IMR-90 (cell line): Measurements from ENCODE around the gene MYOCD. TPM values are rescaled to one million over a fixed set of nuclear protein-coding genes. Genes with fewer than 3 reads are reported as not detected.

Source experiments
- ATAC-seq: fragments of 200-7000 bp; cut with Tn5 transposase; 2 replicates; pipeline ENCODE4 v1.9.1; 2020; ENCODE audit warnings: low read depth, mild to moderate bottlenecking, moderate library complexity
- Bru-seq: library from RNA; stranded (reverse); fragments of 400-500 nt; gene quantifications from one replicate; lab custom pipeline; 2021; lab: Mats Ljungman, UMichigan
- BruChase-seq, 2 experiments: library from RNA; stranded (reverse); fragments of 400-500 nt; gene quantifications; one replicate each; lab custom pipeline; 2021; lab: Mats Ljungman, UMichigan
- BruUV-seq: library from RNA; stranded (reverse); fragments of 400-500 nt; replicated peaks from 2 replicates; lab custom pipeline; 2021; lab: Mats Ljungman, UMichigan
- CTCF ChIA-PET: fragments of 300-600 bp; formaldehyde crosslinking; extraction: SDS; loops from one replicate; lab custom pipeline; 2021; ENCODE audit warnings: antibody characterized with exemption; lab: Yijun Ruan, JAX
- POLR2A ChIA-PET: fragments of 300-600 bp; sonication (Branson Sonifier 250); formaldehyde crosslinking; loops from one replicate; lab custom pipeline; 2022; ENCODE audit warnings: antibody characterized with exemption; ENCODE audit not compliant: unreplicated experiment; lab: Charles Lee
- DNase-seq: peaks from one replicate; pipeline ENCODE4 v3.0.0; 2013
- H2AFZ ChIP-seq: replicated peaks from 2 replicates; pipeline ENCODE3; 2013; ENCODE audit warnings: low read length, mild to moderate bottlenecking; ENCODE audit not compliant: poor library complexity
- H2AK5ac ChIP-seq: 2 replicates; pipeline ENCODE4 v1.6.1; 2013; ENCODE audit warnings: low read depth, low read length, inconsistent platforms
- H2AK9ac ChIP-seq: replicated peaks from 2 replicates; pipeline ENCODE3; 2013; ENCODE audit warnings: mild to moderate bottlenecking, low read depth, low read length, moderate library complexity; ENCODE audit not compliant: poor library complexity
- H2BK120ac ChIP-seq: 2 replicates; pipeline ENCODE4 v1.6.1; 2013; ENCODE audit warnings: low read depth, low read length, inconsistent platforms
- H2BK15ac ChIP-seq: 3 replicates; pipeline ENCODE4 v1.6.1; 2013; ENCODE audit warnings: low read depth, low read length, inconsistent platforms
- H2BK20ac ChIP-seq: 2 replicates; pipeline ENCODE4 v1.6.1; 2013; ENCODE audit warnings: low read depth, mild to moderate bottlenecking, inconsistent platforms, low read length, moderate library complexity
- H2BK5ac ChIP-seq: 2 replicates; pipeline ENCODE4 v1.6.1; 2013; ENCODE audit warnings: mild to moderate bottlenecking, low read depth, low read length, inconsistent platforms; ENCODE audit not compliant: poor library complexity, severe bottlenecking
- H3K14ac ChIP-seq: replicated peaks from 2 replicates; pipeline ENCODE4 v1.6.1; 2013; ENCODE audit warnings: low read depth, low read length, inconsistent platforms
- H3K18ac ChIP-seq: 2 replicates; pipeline ENCODE4 v1.6.1; 2013; ENCODE audit warnings: low read depth, low read length, control low read depth
- H3K23ac ChIP-seq: 2 replicates; pipeline ENCODE4 v1.6.1; 2013; ENCODE audit warnings: low read depth, low read length, inconsistent platforms
- H3K27ac ChIP-seq: 2 replicates; pipeline ENCODE4 v1.5.1; 2013; ENCODE audit warnings: mild to moderate bottlenecking, control low read depth, low read length; ENCODE audit not compliant: insufficient read depth
- H3K27me3 ChIP-seq: 2 replicates; pipeline ENCODE4 v1.6.1; 2013; ENCODE audit warnings: low read length; ENCODE audit not compliant: control insufficient read depth, insufficient read depth
- H3K36me3 ChIP-seq: 2 replicates; pipeline ENCODE4 v1.6.1; 2013; ENCODE audit warnings: low read length, mixed read lengths; ENCODE audit not compliant: control insufficient read depth, insufficient read depth
- H3K4ac ChIP-seq: 2 replicates; pipeline ENCODE4 v1.6.1; 2013; ENCODE audit warnings: low read depth, low read length, inconsistent platforms
- H3K4me1 ChIP-seq: 2 replicates; pipeline ENCODE4 v1.6.1; 2013; ENCODE audit warnings: low read length, mixed read lengths; ENCODE audit not compliant: control insufficient read depth, insufficient read depth
- H3K4me2 ChIP-seq: 2 replicates; pipeline ENCODE4 v1.6.1; 2013; ENCODE audit warnings: low read depth, mild to moderate bottlenecking, control low read depth, low read length, moderate library complexity
- H3K4me3 ChIP-seq: 2 replicates; pipeline ENCODE4 v1.5.1; 2013; ENCODE audit warnings: low read depth, mild to moderate bottlenecking, control low read depth, low read length, moderate library complexity; ENCODE audit not compliant: insufficient read depth
- H3K56ac ChIP-seq: 2 replicates; pipeline ENCODE4 v1.6.1; 2013; ENCODE audit warnings: low read length, inconsistent platforms; ENCODE audit not compliant: insufficient read depth; ENCODE audit errors: extremely low read depth
- H3K79me1 ChIP-seq, 2 experiments: 2 replicates each; pipeline ENCODE4 v1.6.1; 2013; ENCODE audit warnings: low read length in 2 of 2, inconsistent platforms in 1 of 2, low read depth in 1 of 2
- H3K9ac ChIP-seq: 2 replicates; pipeline ENCODE4 v1.6.1; 2013; ENCODE audit warnings: low read depth, low read length, control low read depth
- H3K9me1 ChIP-seq: 2 replicates; pipeline ENCODE4 v1.6.1; 2013; ENCODE audit warnings: low read length, inconsistent platforms; ENCODE audit not compliant: insufficient read depth
- H3K9me3 ChIP-seq: 2 replicates; pipeline ENCODE4 v1.6.1; 2013; ENCODE audit warnings: low read length; ENCODE audit not compliant: control insufficient read depth, insufficient read depth
- H4K20me1 ChIP-seq: 2 replicates; pipeline ENCODE4 v1.6.1; 2013; ENCODE audit warnings: low read length, inconsistent platforms; ENCODE audit not compliant: insufficient read depth
- H4K5ac ChIP-seq: 2 replicates; pipeline ENCODE4 v1.6.1; 2013; ENCODE audit warnings: mild to moderate bottlenecking, low read depth, low read length, control low read depth
- H4K8ac ChIP-seq, 2 experiments: 2 replicates each; pipeline ENCODE4 v1.6.1; 2013; ENCODE audit warnings: low read depth in 2 of 2, low read length in 2 of 2, control low read depth in 1 of 2, inconsistent platforms in 1 of 2
- H4K91ac ChIP-seq: 2 replicates; pipeline ENCODE4 v1.6.1; 2013; ENCODE audit warnings: low read depth, low read length, inconsistent platforms; ENCODE audit not compliant: insufficient read depth
- CEBPB ChIP-seq: IDR thresholded peaks from 2 replicates; pipeline ENCODE4 v1.6.1; 2012; ENCODE audit warnings: low read depth, low read length, improper control_type of control experiment
- FOS ChIP-seq: fragments of 150-350 bp; IDR thresholded peaks from 2 replicates; pipeline ENCODE4 v1.6.1; 2016; ENCODE audit warnings: low read depth, low read length
- MXI1 ChIP-seq: IDR thresholded peaks from 2 replicates; pipeline ENCODE4 v1.6.1; 2012; ENCODE audit warnings: low read depth, mild to moderate bottlenecking, low read length, moderate library complexity, borderline replicate concordance
- RAD21 ChIP-seq: IDR thresholded peaks from 2 replicates; pipeline ENCODE4 v1.6.1; 2012; ENCODE audit warnings: low read length, improper control_type of control experiment
- RCOR1 ChIP-seq: IDR thresholded peaks from 2 replicates; pipeline ENCODE4 v1.6.1; 2012; ENCODE audit warnings: mild to moderate bottlenecking, low read length, improper control_type of control experiment; ENCODE audit not compliant: insufficient replicate concordance
- SMC3 ChIP-seq: fragments of 150-350 bp; IDR thresholded peaks from 2 replicates; pipeline ENCODE4 v1.6.1; 2016; ENCODE audit warnings: low read depth, mild to moderate bottlenecking, antibody characterized with exemption, low read length, moderate library complexity
- WGBS, 2 experiments: methylation state at CpG; one replicate each; pipeline versions ENCODE4 v1.1.5 to v1.1.7; 2013; ENCODE audit warnings: missing lambda C conversion rate in 2 of 2; ENCODE audit not compliant: insufficient read length in 1 of 2; ENCODE audit errors: extremely low coverage in 2 of 2; 5-methylcytosine and 5-hydroxymethylcytosine counted together
- dilution Hi-C: fragments of 300-500 bp; cut with HindIII; formaldehyde crosslinking; loops from one replicate; pipeline ENCODE4 v1.14.3; 2018; ENCODE audit warnings: low sequenced_read_pairs; ENCODE audit not compliant: unreplicated experiment
- in situ Hi-C: fragments of 300-500 bp; cut with MboI; formaldehyde crosslinking; loops from 3 replicates; pipeline ENCODE4 v1.14.3; 2019; ENCODE audit warnings: low sequenced_read_pairs, inconsistent platforms, mixed read lengths
- intact Hi-C: fragments of 100-400 bp; cut with micrococcal nuclease; formaldehyde crosslinking; loops from 2 replicates; pipeline ENCODE4 v1.10.0; 2022
- long read RNA-seq: library from polyadenylated mRNA; unstranded; transcript quantifications from one replicate; pipeline ENCODE4 v2.0.0, GENCODE V29; 2021; ENCODE audit not compliant: unreplicated experiment
- polyA plus RNA-seq, 3 experiments: library from polyadenylated mRNA; depleted of rRNA; stranded (reverse); fragments of >200 nt; gene quantifications; 2 replicates each; pipeline ENCODE4 v1.2.3, GENCODE V29; 2012; ENCODE audit warnings: low replicate concordance in 1 of 3
- total RNA-seq: library from RNA; depleted of rRNA; stranded (reverse); fragments of >200 nt; gene quantifications from 2 replicates; pipeline ENCODE4 v1.2.3, GENCODE V29; 2012; rRNA removed
- TF ChIP-seq, protein P1 (sequence below): conservative IDR thresholded peaks from 2 replicates; pipeline ENCODE4 v1.5.1; 2012; ENCODE audit warnings: mild to moderate bottlenecking, low read depth, low read length, improper control_type of control experiment

MYOCD gene, protein sequence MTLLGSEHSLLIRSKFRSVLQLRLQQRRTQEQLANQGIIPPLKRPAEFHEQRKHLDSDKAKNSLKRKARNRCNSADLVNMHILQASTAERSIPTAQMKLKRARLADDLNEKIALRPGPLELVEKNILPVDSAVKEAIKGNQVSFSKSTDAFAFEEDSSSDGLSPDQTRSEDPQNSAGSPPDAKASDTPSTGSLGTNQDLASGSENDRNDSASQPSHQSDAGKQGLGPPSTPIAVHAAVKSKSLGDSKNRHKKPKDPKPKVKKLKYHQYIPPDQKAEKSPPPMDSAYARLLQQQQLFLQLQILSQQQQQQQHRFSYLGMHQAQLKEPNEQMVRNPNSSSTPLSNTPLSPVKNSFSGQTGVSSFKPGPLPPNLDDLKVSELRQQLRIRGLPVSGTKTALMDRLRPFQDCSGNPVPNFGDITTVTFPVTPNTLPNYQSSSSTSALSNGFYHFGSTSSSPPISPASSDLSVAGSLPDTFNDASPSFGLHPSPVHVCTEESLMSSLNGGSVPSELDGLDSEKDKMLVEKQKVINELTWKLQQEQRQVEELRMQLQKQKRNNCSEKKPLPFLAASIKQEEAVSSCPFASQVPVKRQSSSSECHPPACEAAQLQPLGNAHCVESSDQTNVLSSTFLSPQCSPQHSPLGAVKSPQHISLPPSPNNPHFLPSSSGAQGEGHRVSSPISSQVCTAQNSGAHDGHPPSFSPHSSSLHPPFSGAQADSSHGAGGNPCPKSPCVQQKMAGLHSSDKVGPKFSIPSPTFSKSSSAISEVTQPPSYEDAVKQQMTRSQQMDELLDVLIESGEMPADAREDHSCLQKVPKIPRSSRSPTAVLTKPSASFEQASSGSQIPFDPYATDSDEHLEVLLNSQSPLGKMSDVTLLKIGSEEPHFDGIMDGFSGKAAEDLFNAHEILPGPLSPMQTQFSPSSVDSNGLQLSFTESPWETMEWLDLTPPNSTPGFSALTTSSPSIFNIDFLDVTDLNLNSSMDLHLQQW
- 19.7 and 20.1 TPM in 2 replicates for total RNA-seq
- 10.6 and 12.4 TPM in 2 replicates for polyA plus RNA-seq (2012; rRNA removed)
- polyA plus RNA-seq (2012; cell fraction: cytosol; rRNA removed): 5.4 TPM in 2 replicates
- 8.7 and 10.9 TPM in 2 replicates for polyA plus RNA-seq (2012; cell fraction: nucleus; rRNA removed; ENCODE audit: low replicate concordance)
- percentile 75 among the genes with signal in this experiment for Bru-seq, nascent RNA
- BruChase-seq, experiment 1, labeled RNA remaining after a 6-hour chase: percentile 73 among the genes with signal in this experiment
- BruChase-seq, experiment 2, labeled RNA remaining after a 2-hour chase: percentile 81 among the genes with signal in this experiment
- long read RNA-seq, partial matches to known transcripts: 8 of 10 reads
- long read RNA-seq, other reads (novel, unspliced or antisense): 2 of 10 reads

DNA sequence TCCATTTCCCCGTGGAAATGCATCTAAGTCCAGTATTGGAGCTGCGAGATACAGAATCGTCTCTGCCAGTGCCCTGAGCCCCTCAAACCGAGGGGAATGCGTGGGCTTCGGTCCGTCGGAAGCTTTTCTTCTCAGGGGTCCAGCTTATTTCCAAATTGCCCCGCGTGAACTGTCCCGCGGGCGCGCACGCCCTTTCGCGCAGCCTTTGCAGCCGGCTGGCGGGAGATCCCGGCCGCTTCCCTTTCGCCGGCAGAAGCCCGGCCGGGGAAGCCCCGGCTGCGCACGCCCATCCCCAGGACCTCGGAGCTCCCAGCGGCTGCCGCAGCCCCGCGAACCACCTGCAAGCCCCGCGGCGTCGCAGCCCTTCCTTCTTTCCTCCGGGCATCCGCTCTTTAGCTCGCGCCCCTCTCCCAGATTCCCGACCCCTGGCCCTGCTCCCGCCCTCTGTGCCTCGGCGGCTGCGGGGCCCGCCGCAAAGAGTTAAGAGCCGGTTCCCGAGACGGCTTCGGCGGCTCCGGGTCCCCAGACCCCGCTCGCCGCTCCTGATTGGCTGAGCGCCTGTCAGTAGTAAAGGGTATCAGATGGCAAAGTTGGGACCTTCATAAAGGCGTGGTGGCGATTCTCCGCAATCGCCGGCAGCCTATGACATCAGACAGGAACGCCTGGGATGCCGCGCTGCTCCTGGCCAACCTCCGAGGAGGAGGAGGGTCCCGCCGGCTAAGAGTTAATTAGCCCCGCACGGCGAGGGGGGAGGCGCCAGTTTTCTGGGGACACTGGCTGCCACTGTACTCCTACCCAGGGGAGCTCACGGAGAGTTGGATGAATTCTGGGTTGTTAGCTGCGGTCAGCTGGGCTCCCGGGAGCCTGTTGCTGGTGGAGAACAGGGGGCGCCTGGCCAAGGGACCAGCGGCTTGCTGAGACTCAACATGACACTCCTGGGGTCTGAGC lies at the start of gene MYOCD:
Gene MYOCD, plus strand, starts transcription at position 628 of the 948 bp plus-strand sequence. Its CDS starts 299 bp downstream, at position 927.
- Histone ChIP-seq H3K36me3 (no peaks in the 10 kb centered on the region), H4K8ac (peak within 1 kb of the TSS; percentile 64 to 93), H2BK20ac (peak within 1 kb of the TSS; percentile 80), H2AFZ (peak within 1 kb of the TSS; percentile 81), H3K23ac (peak within 1 kb of the TSS; percentile 97), H3K4ac (peak within 1 kb of the TSS; percentile 90), H3K14ac (peak within 1 kb of the TSS; percentile 94), H2BK120ac (peak within 1 kb of the TSS; percentile 93), H3K4me3 (peak within 1 kb of the TSS; percentile 94), H2BK15ac (peak within 1 kb of the TSS; percentile 76; the same call in 2 of the 3 replicates), H3K27ac (peak within 1 kb of the TSS; percentile 86), H3K9me1 (no peaks in the 10 kb centered on the region), H2AK9ac (peak within 1 kb of the TSS; percentile 86), H3K27me3 (no peaks in the 10 kb centered on the region), H3K9ac (peak within 1 kb of the TSS; percentile 95), H3K79me1 (peaks cover 9 to 46% of the 10 kb centered on the region in 2 experiments; a peak in 3 of 4 replicates), H3K56ac (peak within 1 kb of the TSS; percentile 86), H4K20me1 (no peaks in the 10 kb centered on the region), H4K91ac (peak within 1 kb of the TSS; percentile 86), H2AK5ac (peak within 1 kb of the TSS; percentile 72), H3K4me1 (peaks cover 7% of the 10 kb centered on the region), H4K5ac (peak within 1 kb of the TSS; percentile 36), H3K4me2 (peak within 1 kb of the TSS; percentile 92), H3K18ac (peak within 1 kb of the TSS; percentile 68), H2BK5ac (peak within 1 kb of the TSS; percentile 77), H3K9me3 (no peaks in the 10 kb centered on the region)
- 0% methylated on average over 32 of the region's 78 CpGs; no CpG with 5 or more reads in 1 of the 2 experiments for WGBS, 2 experiments
- in situ Hi-C loops: loop anchor here (5.0 to 10.0 kb wide), 4 partner anchors 118 to 483 kb away; no protein-coding TSS in a partner anchor
- peak; percentile 80 for ATAC-seq
- dilution Hi-C loops: no loop called here
- DNase-seq: peak; percentile 71
- ChIA-PET CTCF (interaction anchor here (0.6 to 4.9 kb wide), 5 partner anchors 77 to 406 kb away, joined by 3 to 21 read pairs (median 7); no protein-coding TSS in a partner anchor), POLR2A (interaction anchor here (0.6 kb wide), 1 partner anchor 109 kb away, joined by 3 read pairs; no protein-coding TSS in a partner anchor)
- BruUV-seq: no TSS peak
- intact Hi-C loops: loop anchor here (2.0 to 5.0 kb wide), 3 partner anchors 193 to 345 kb away; no protein-coding TSS in a partner anchor
- TF ChIP-seq RAD21 (peak; percentile 33), RCOR1 (no peak), CEBPB (no peak), MXI1 (0 out of 2 replicates have a peak, but pooled peaks have one; percentile 8), FOS (no peak), SMC3 (peak; percentile 22; the same call in 1 of the 2 replicates)
- TF ChIP-seq, protein P1, sequence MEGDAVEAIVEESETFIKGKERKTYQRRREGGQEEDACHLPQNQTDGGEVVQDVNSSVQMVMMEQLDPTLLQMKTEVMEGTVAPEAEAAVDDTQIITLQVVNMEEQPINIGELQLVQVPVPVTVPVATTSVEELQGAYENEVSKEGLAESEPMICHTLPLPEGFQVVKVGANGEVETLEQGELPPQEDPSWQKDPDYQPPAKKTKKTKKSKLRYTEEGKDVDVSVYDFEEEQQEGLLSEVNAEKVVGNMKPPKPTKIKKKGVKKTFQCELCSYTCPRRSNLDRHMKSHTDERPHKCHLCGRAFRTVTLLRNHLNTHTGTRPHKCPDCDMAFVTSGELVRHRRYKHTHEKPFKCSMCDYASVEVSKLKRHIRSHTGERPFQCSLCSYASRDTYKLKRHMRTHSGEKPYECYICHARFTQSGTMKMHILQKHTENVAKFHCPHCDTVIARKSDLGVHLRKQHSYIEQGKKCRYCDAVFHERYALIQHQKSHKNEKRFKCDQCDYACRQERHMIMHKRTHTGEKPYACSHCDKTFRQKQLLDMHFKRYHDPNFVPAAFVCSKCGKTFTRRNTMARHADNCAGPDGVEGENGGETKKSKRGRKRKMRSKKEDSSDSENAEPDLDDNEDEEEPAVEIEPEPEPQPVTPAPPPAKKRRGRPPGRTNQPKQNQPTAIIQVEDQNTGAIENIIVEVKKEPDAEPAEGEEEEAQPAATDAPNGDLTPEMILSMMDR: 0 out of 2 replicates have a peak, but pooled peaks have one; percentile 11
